GM19023 (cell line): ENCODE results near the gene INF2.

ENCODE experiments used
- ATAC-seq: cut with Tn5 transposase; IDR thresholded peaks from one replicate; pipeline ENCODE4 v1.9.1; 2021; ENCODE audit warnings: mild to moderate bottlenecking, moderate library complexity; ENCODE audit not compliant: unreplicated experiment

INF2 gene

DNA sequence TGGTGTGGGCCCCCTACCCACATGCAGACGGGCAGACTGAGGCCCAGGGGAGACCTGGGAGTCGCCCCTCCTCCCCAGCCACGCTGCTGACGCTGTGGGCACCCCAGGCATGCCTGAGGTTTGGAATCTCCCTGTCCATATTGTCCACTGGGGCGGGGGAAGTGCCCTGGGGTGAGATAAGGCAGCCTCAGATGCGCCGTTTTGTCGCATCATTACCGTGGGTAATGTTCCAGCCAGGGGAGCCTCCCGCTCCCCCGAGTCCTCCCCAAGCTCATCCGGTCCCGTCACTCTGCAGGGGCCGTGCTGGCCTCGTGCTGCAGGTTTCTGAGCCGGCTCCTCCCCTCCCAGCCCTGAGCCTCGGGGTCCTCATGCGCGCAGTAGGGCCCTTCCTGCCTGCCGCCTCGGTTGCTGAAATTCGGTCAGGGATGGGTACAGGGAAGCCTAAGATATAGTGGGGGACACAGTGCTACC, 11.4 kb downstream of the INF2 start:
- no peak for ATAC-seq

DNA sequence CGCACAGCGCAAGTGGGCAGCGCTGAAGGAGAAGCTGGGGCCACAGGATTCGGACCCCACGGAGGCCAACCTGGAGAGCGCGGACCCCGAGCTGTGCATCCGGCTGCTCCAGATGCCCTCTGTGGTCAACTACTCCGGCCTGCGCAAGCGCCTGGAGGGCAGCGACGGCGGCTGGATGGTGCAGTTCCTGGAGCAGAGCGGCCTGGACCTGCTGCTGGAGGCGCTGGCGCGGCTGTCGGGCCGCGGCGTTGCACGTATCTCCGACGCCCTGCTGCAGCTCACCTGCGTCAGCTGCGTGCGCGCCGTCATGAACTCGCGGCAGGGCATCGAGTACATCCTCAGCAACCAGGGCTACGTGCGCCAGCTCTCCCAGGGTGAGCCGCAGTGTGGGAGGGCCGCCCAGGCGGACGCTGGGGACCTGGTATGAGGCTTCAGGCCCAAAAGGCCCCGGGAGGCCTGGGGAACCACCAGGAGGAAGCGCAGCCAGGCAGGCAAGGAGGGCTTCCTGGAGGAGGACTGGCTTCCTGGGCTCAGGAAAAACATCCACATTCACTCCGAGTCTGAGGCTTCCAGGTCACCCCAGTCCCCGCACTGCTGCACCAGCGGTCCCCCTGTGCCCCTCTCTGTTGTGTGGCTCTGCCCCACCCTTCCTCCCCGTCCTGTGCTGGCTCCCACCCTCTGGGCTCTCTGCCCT, 12.1 kb downstream of the INF2 start:
- no peak for ATAC-seq

DNA sequence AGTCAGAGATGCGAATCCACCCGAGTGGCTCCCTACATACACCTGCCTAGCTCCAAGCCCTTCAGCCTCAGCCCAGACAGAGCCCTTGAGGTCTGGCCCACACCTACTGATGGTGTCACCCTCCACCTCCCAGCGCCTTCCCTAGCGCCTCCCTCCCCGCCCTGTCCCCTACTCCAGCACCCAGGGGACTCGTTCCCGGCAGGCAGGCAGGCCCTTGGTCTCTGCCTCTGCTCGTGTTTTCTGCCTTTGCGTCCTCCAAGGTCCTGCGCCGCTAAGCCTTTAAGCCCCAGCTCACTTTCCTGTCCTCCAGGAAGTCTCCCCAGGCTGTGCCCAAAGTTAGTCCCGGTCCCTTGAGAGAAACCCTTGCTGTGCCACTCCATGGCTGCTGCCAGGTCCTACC, 12.7 kb downstream of the INF2 start:
- ATAC-seq = no peak

DNA sequence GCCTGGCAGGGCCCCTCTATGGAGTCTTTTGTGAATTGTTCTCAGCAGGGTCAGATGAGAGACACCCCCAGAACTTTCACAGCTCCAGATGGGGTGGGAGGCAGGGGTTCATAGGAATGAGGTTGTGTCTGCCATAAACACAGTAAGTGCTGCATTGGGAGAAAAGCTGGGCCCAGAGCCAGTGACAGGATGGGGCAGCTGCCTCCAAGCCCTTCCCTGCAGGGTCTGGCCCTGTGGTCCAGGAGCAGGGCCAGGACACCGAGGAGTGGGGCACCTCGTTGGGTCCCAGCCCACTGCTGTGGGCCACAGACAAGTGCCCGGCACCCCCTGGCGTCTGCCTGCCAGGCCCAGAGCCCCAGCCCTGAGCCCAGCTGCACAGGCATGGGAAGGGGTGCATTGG, 13.3 kb downstream of the INF2 start:
- ATAC-seq = no peak

DNA sequence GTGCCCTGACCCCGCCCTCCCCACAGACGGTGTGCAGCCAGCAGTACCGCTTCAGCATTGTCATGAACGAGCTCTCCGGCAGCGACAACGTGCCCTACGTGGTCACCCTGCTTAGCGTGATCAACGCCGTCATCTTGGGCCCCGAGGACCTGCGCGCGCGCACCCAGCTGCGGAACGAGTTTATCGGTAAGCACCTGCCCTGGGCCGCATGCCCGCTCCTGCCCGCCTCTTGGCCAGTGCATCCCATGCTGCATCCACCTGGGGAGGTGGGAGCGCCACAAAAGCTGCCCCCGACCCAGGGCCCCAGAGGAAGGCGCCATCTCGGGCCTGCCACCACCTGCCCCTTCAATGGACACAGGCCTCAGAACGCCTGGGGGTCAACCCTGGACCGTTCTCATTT, 13.9 kb downstream of the INF2 start:
- no peak for ATAC-seq

DNA sequence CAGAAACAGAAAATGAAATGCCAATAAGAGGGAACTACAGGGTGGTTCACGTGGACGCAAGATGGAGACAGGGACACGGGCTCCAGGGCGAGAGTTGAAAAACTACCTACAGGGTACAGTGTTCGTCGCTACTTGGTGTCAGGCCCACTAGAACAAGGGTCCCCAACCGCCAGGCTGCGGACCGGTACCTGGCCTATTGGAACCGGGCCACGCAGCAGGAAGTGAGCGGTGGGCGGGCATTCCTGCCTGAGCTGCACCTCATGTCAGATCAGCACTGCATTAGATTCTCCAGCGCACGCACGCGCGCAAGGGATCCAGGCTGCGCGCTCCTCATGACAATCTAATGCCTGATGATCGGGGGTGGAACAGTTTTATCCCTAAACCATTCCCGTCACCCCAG, 14.8 kb downstream of the INF2 start:
- ATAC-seq = no peak

DNA sequence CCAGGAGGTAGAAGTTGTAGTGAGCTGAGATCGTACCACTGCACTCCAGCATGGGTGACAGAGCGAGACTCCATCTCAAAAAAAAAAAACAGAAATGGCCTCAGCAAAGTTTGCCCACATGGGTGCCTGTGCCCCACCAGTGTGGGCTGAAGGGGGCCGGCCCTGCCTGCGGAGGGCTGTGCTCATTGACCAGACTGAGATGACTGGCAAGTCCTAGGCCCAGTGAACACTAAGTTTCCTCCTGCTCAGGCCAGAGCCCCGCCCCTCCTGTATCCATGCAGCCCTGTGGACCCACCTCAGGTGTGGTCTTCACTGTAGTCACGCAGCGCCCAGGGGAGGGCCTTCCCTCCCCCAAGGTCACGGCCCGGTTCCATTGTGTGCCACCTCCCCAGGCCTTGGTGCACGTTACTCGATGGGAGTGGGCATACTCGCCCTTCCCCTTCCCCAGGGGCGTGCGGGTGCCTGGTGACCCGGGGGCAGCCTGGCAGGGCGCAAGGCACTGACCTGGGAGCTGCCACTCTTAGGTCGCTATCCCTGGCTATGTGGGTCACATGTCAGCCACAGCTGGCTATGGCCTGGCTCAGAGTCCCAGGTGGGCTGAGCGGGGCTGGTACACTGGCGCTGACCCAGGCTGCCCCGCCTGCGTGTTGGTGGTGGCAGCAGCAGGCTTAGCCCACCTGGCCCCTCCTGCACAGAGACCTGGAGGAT, 16.1 kb downstream of the INF2 start:
- ATAC-seq = no peak

DNA sequence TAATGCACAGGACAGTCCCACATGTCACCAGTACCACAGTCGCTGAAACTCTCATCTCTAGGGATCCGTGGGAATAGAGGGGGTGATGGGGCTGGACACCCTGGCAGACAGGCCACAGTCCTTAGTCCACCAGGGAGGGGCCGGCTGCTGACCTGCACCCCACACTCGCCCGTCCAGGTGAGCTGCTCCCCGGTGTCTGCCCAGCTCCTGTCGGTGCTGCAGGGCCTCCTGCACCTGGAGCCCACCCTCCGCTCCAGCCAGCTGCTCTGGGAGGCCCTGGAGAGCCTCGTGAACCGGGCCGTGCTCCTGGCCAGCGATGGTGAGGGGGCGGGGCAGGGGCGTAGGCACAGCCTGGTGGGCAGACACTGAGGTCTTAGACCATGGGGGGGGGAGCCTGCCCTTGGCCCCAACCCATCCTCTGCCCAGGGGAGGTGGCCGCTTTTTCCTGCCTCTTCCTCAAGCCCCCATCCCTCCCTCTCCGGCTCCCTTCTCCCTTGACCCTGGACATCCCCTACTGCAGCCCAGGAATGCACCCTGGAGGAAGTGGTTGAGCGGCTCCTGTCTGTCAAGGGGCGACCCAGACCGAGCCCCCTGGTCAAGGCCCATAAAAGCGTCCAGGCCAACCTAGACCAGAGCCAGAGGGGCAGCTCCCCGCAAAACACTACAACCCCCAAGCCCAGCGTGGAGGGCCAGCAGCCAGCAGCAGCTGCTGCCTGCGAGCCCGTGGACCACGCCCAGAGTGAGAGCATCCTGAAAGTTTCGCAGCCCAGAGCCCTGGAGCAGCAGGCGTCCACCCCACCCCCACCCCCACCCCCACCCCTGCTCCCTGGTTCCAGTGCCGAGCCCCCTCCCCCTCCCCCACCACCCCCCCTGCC, 17.6 kb downstream of the INF2 start:
- ATAC-seq = no peak

DNA sequence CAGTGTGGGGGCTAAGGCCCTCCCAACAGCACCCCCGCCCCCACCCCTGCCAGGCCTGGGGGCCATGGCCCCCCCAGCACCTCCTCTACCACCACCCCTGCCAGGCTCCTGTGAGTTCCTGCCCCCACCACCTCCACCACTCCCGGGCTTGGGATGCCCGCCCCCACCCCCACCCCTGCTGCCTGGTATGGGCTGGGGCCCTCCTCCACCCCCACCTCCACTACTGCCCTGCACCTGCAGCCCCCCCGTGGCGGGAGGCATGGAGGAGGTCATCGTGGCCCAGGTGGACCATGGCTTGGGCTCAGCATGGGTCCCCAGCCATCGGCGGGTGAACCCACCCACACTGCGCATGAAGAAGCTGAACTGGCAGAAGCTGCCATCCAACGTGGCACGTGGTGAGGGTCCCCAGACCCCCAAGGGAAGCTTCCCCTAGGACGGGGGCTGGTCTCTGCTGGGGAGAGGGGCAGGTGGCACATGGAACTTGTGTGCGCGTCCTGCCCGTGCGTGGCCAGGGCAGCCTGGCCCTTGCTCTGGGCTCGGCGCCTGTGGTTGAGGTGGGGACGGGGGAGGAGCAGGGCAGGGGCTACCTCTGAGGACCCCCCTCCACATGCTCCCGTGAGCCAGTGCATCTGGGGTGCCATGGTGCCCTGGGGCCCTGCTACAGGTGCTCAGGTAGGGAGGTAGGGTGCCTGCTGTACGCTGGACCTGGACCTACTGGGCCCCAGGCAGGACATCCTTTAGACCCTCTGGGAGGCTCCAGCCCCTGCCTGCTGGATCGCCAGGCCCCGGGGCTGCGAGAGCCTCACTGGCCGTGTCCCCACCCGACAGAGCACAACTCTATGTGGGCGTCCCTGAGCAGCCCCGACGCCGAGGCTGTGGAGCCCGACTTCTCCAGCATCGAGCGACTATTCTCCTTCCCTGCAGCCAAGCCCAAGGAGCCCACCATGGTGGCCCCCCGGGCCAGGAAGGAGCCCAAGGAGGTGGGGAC, 18.5 kb downstream of the INF2 start:
- no peak for ATAC-seq

DNA sequence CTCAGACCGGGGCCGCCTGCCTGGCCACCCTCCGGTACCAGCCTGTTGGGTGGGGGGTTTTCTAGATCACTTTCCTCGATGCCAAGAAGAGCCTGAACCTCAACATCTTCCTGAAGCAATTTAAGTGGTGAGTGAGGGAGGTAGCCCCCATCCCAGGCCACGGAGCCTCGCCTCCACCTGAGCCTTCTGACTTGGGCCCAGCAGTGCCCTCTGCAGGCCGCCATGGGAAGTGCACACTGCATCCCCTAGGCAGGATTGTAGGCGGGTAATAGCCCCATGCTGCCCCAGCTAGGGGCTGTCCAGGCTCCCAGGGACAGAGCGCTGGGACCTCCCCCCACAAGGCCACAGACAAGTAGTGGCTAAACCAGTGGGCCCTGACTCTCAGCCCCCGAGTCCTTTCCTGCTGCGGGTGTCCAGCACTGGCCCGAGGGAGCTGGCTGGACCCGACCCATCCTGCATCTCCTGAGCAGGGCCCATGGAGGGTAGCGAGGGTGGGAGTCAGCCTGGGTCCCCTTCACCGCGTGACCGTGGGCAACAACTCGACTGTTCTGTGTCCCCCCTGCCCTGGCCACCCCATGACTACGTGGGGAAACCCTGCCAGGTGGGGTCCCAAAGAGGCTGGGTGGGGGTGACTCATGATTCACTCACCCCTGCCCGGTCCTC, 19.3 kb downstream of the INF2 start:
- ATAC-seq = no peak

DNA sequence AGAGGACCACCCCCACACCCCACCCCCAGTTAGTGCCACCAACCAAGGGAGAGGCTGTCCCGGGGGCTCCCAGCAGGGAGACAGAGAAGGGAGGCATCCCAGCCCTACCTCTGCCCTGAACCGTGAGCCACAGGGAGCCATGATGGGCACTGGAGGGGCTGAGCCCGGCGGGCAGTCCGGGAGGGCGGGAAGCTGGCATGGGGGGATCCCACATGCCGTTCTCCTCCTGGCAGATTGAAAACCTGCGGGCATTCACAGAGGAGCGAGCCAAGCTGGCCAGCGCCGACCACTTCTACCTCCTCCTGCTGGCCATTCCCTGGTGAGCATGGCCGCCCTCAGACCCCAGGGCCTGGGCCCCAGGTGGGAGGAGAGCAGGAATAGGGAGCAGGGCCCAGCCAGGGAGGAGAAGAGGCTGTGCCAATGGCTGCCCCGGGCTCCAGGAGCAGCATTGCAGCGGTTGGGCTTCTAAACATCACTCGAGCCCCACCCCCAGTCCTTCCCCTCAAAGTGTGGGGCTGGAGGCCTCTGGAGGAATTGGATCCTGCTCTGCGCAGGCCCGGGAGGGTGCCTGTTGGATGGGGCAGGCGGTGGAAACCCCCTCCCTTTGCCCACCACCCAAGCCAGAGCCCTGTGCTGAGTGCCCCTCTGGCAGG, 20.1 kb downstream of the INF2 start:
- no peak for ATAC-seq

DNA sequence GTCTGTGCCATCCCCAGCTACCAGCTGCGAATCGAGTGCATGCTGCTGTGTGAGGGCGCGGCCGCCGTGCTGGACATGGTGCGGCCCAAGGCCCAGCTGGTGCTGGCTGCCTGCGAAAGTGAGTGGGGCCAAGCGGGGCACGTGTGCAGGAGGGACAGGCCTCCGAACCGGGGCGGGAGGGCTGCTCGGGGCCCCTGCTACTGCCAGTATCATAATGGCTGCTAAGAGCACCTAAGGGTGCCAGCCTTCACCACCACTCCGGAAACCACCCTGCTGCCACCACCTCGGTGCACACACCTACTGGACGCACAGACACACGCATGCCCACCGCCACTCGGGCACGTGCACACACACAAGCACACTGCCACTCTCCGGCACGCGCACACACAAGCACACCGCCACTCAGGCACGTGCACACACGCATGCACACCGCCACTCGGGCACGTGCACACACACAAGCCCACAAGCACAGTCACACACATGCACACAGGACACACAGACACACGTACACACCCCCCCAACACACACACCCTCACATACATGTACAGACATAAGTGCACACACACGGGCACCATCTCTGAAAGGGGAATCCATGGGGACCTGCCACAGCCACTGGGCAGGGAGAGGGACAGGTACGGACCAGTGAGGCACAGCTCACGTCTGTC, 20.8 kb downstream of the INF2 start:
- ATAC-seq = no peak

DNA sequence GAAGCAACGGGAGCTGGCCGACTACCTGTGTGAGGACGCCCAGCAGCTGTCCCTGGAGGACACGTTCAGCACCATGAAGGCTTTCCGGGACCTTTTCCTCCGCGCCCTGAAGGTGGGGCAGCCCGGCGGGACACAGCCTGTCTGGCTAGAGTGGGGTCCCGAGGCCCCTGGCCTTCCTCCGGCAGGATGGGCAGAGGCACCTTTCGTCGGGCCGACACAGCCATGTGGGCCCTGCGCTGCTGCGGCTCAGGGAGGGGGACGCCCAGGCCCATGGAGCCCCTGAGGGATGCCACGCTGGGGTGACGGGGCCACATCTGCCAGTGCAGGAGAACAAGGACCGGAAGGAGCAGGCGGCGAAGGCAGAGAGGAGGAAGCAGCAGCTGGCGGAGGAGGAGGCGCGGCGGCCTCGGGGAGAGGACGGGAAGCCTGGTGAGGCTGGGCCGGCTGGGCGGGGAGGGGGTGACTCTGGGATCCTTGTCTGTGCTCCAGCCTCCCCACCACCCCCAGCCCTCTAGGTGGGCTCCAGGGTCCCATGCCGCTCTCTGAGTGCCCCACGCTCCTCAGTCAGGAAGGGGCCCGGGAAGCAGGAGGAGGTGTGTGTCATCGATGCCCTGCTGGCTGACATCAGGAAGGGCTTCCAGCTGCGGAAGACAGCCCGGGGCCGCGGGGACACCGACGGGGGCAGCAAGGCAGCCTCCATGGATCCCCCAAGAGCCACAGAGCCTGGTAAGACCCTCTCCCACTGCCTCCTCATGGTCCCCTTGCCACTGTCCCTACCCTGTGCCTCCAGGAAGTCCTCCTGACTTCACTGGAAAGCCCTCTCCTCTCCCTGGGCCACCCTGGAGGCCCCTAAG, 23.7 kb downstream of the INF2 start:
- ATAC-seq = no peak

DNA sequence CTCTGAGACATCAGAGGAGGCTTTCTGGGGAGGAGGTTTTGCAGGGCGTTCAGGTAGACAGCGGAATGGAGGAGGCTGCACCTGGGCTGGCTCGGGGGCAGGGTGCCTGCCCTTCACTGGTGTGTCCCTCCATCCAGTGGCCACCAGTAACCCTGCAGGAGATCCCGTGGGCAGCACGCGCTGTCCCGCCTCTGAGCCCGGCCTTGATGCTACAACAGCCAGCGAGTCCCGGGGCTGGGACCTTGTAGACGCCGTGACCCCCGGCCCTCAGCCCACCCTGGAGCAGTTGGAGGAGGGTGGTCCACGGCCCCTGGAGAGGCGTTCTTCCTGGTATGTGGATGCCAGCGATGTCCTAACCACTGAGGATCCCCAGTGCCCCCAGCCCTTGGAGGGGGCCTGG, 24.6 kb downstream of the INF2 start:
- no peak for ATAC-seq

DNA sequence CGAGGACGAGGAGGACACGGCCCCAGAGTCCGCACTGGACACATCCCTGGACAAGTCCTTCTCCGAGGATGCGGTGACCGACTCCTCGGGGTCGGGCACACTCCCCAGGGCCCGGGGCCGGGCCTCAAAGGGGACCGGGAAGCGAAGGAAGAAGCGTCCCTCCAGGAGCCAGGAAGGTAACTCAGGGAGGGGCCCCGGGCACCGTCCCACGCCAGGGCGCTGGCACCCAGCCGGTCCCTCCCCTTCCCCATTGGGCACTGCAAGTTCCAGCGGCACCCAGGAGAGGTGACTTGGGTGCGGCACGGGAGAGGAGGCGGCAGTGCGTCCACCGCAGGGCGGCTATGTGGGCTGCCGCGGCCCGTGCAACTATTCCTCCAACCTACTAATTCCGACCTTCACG, 25.3 kb downstream of the INF2 start:
- no peak for ATAC-seq

DNA sequence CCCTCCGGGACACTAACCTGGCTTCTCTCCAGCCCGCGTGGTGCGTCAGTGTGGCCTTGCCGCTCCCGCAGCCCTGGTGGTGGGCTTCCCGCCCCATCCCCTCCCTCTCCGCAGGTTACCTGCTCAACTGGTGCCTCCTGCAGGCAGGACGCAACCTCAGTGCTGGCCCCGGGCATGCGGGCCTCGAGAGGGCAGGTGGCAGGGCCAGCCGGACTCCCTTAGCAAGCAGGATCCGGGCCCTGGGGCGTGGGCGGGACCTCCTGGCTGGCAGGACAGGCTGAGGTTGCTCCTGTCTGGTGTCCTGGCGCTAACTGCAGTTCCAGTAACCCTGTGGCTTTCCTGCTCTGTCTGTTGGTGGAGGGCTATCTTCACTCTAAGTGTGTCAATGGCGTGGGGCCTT, 26.0 kb downstream of the INF2 start:
- ATAC-seq = no peak

DNA sequence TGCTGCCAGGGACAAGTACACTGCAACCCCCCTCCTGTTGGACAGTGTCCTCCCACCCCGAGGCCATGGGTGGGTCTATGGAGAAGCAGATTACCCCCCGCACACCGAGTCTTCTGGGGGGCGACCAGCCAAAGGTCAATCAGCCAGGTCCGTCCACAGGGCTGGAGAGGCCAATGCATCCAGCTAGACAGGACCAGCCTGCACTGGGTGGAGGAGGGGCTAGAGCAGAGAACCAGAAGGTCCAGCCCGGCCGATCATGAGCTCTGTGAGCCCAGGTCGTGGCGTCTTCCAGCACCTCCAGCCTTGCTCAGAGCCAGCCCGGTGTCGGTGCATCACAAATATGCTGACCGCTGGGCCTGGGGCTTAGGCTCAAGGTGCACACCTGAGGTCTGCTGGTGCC, 26.5 kb downstream of the INF2 start:
- no peak for ATAC-seq

DNA sequence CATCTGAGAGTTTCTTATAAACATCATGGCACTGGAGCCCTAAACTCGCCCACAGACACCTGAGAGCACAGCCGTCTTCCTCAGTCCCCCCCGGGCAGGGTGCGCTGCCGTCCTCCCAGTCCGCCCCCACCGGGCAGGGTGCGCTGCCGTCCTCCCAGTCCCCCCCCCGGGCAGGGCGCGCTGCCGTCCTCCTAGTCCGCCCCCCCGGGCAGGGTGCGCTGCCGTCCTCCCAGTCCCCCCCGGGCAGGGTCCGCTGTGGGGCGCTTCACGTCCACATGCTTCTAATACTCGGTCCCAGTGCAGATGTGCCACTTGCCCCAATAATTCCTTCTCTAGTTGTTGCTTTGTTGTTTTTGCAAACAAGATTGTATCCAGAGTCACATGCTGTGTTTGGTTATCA, 27.7 kb downstream of the INF2 start:
- no peak for ATAC-seq
